AG04450 (cell line): ENCODE measurements around the gene LCN1. TPM values are rescaled to one million over a fixed set of nuclear protein-coding genes. Genes with fewer than 3 reads are reported as not detected.

Experiments
- CTCF ChIA-PET: fragments of 300-600, 350-600 bp; formaldehyde crosslinking; extraction: SDS; loops from one replicate; lab custom pipeline; 2022; ENCODE audit warnings: antibody characterized with exemption, inconsistent platforms; lab: Charles Lee
- POLR2A ChIA-PET: fragments of 350-600 bp; formaldehyde crosslinking; extraction: SDS; loops from one replicate; lab custom pipeline; 2021; ENCODE audit warnings: antibody characterized with exemption, inconsistent platforms; lab: Yijun Ruan, JAX
- DNase-seq: peaks from one replicate; pipeline ENCODE4 v3.0.0-alpha.2; 2011; ENCODE audit warnings: low read depth, low spot score
- H3K27ac ChIP-seq: one replicate; pipeline ENCODE4 v1.5.1; 2012; ENCODE audit warnings: low read depth, low read length, control low read depth
- H3K27me3 ChIP-seq: one replicate; pipeline ENCODE4 v1.6.0; 2012; ENCODE audit warnings: low read length; ENCODE audit not compliant: control insufficient read depth, insufficient read depth
- H3K4me3 ChIP-seq: 2 replicates; pipeline ENCODE4 v1.5.1; 2011; ENCODE audit warnings: mild to moderate bottlenecking, low read depth, low read length, control low read depth
- H3K9me3 ChIP-seq: 2 replicates; pipeline ENCODE4 v1.5.1; 2012; ENCODE audit warnings: low read length; ENCODE audit not compliant: control insufficient read depth, insufficient read depth
- CTCF ChIP-seq: IDR thresholded peaks from 2 replicates; pipeline ENCODE4 v1.5.1; 2011; ENCODE audit warnings: low read depth, low read length, control low read depth, inconsistent platforms
- polyA plus RNA-seq: library from polyadenylated mRNA; depleted of rRNA; stranded (reverse); fragments of >200 nt; gene quantifications from 2 replicates; pipeline ENCODE4 v1.2.3, GENCODE V29; 2011

LCN1 gene
- polyA plus RNA-seq, 1 experiment, result not detected

GRCh38 chr9:135500071-135500524, 21.1 kb upstream of the LCN1 start:
- no peak for TF ChIP-seq CTCF
- ChIA-PET POLR2A (no interaction called here), CTCF (interaction anchor here (0.6 to 0.7 kb wide), 3 partner anchors 13 to 312 kb away, joined by 4 to 9 read pairs (median 4); no protein-coding TSS in a partner anchor)
- H3K27me3 ChIP-seq, result no peaks in the 10 kb centered on the region
- peak overlapping the region; percentile 61 for H3K27ac ChIP-seq
- H3K4me3 ChIP-seq, result peak overlapping the region; percentile 80
- no peak for DNase-seq
- no peaks in the 10 kb centered on the region; the same call in 1 of the 2 replicates for H3K9me3 ChIP-seq

GRCh38 chr9:135500525-135501260, 20.5 kb upstream of the LCN1 start, which contains the start of gene MRPS2:
MRPS2 (plus strand) TSS chr9:135500682; CDS start chr9:135500711, 29 bp downstream.
- DNase-seq, result peak; percentile 44
- peak within 1 kb of the TSS; percentile 80 for H3K4me3 ChIP-seq
- no peaks in the 10 kb centered on the region for H3K27me3 ChIP-seq
- CTCF ChIA-PET, result interaction anchor here (0.7 kb wide), 2 partner anchors 12 to 19 kb away, joined by 4 read pairs; no protein-coding TSS in a partner anchor
- peak within 1 kb of the TSS; percentile 61 for H3K27ac ChIP-seq
- POLR2A ChIA-PET, result no interaction called here
- TF ChIP-seq CTCF, result peak; percentile 71
- H3K9me3 ChIP-seq, result no peaks in the 10 kb centered on the region; the same call in 1 of the 2 replicates

GRCh38 chr9:135501261-135502167, 19.7 kb upstream of the LCN1 start:
- no peaks in the 10 kb centered on the region; the same call in 1 of the 2 replicates for H3K9me3 ChIP-seq
- H3K4me3 ChIP-seq, result peak overlapping the region; percentile 80
- no peak overlapping the region for H3K27ac ChIP-seq
- no peaks in the 10 kb centered on the region for H3K27me3 ChIP-seq
- CTCF ChIA-PET, result interaction anchor here (1.0 kb wide), 1 partner anchor 11 kb away, joined by 3 read pairs; no protein-coding TSS in a partner anchor
- DNase-seq, result no peak
- no peak for TF ChIP-seq CTCF
- POLR2A ChIA-PET, result no interaction called here

- ChIA-PET CTCF (interaction anchor here (1.0 kb wide), 1 partner anchor 11 kb away, joined by 3 read pairs; no protein-coding TSS in a partner anchor), POLR2A (no interaction called here)
- H3K4me3 ChIP-seq, result peak overlapping the region; percentile 4; the same call in 1 of the 2 replicates
- DNase-seq, result no peak
- no peaks in the 10 kb centered on the region; the same call in 1 of the 2 replicates for H3K9me3 ChIP-seq
- no peaks in the 10 kb centered on the region for H3K27me3 ChIP-seq
- no peak overlapping the region for H3K27ac ChIP-seq
- no peak for TF ChIP-seq CTCF
Measured at GRCh38 chr9:135502168-135502872, 18.9 kb upstream of the LCN1 start.
